Motor neuron (in vitro differentiated cells): Measurements from ENCODE around the gene BTRC. TPM values are rescaled to one million over a fixed set of nuclear protein-coding genes. Genes with fewer than 3 reads are reported as not detected.
A peak's percentile ranks its signal among the peaks of the same experiment; 100 is the strongest.

ENCODE experiments used
- ATAC-seq, 8 experiments: fragments of 200-7000 bp; cut with Tn5 transposase; replicated peaks in 6 of 8; 2 replicates each; pipeline ENCODE4 v1.8.0; 2021; ENCODE audit warnings: mild to moderate bottlenecking in 8 of 8, moderate library complexity in 8 of 8
- H3K27ac ChIP-seq, 2 donors: fragments of 250-450 bp; sonication (Bioruptor Pico); 2 replicates each; pipeline ENCODE4 v1.9.0; 2021; ENCODE audit warnings: antibody characterized with exemption in 2 of 2, mild to moderate bottlenecking in 2 of 2, moderate library complexity in 1 of 2
- H3K4me1 ChIP-seq, 2 donors: fragments of 250-450 bp; sonication (Bioruptor Pico); replicated peaks in 1 of 2; 2 replicates each; pipeline ENCODE4 v1.6.1; 2021; ENCODE audit warnings: antibody characterized with exemption in 2 of 2, mild to moderate bottlenecking in 2 of 2, moderate library complexity in 1 of 2
- H3K4me3 ChIP-seq, 5 donors: fragments of 250-450 bp; sonication (Bioruptor Pico); 2 replicates each; pipeline ENCODE4 v1.9.0; 2021; ENCODE audit warnings: antibody characterized with exemption in 5 of 5, mild to moderate bottlenecking in 5 of 5, moderate library complexity in 4 of 5
- whole genome bisulfite sequencing, 10 experiments: fragments of 450-650 bp; shearing (Covaris generic); methylation state at CpG; one replicate each; pipeline ENCODE4 v1.0.0; 2022; 5-methylcytosine and 5-hydroxymethylcytosine counted together
- in situ Hi-C, 9 experiments: fragments of 400-800 bp; cut with MboI; loops; one replicate each; pipeline ENCODE4 v1.15.0; 2021; ENCODE audit warnings: low sequenced_read_pairs in 9 of 9, low pct_unique_long_range_greater_than_20kb in 2 of 9; ENCODE audit not compliant: unreplicated experiment in 9 of 9
- total RNA-seq, 8 experiments: library from RNA; unstranded; fragments of 300-600 nt; gene quantifications; 2 replicates each; pipeline versions ENCODE4 v1.2.3 to v1.2.4, GENCODE V29; 2022

BTRC gene
- 10 to 100 TPM; 18.5 to 27.5 (median 20.1) TPM for total RNA-seq

DNA sequence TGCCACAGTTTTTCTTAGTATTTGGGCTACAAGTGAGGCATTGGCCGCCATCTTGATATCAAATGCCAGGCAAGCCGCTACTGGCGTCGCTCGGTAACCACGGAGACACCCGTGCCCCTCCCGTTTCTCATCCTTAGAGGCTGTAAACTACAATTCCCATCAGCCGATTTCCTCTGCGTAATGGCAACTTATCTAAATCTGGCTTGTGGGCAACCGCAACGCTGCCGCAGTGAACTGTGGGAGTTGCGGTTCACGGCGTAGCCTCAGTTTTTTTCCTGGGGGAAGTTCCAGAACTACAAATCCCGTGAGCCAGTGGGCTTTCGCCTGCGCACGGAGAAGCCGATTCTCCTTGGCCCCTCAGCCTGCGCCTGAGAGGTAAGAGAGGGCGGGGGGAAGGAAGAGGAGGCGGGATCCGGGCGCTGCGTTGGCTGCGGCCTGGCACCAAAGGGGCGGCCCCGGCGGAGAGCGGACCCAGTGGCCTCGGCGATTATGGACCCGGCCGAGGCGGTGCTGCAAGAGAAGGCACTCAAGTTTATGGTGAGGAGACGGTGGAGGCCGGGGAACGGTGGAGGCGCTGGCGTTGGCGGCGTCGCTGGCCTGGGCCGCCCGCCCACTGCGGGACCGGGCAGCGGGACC lies at the start of gene BTRC:
Gene BTRC (plus strand): TSS at position 474 of the 636 bp plus-strand sequence. CDS start 16 bp downstream, at position 490.
- H3K4me3 ChIP-seq: peak within 1 kb of the TSS; percentile 59 to 76 (median 65)
- peaks cover 3 to 8% of the 10 kb centered on the region in 2 donors for H3K4me1 ChIP-seq
- peak within 1 kb of the TSS; percentile 92 to 93 for H3K27ac ChIP-seq
- 0 to 6% (median 0%) methylated on average over 1 to 20 of the region's 50 CpGs; no CpG with 5 or more reads in 4 of the 10 experiments for WGBS, 10 experiments
- in situ Hi-C loops: no loop called here
- ATAC-seq: peak; percentile 90 to 96 (median 94)

DNA sequence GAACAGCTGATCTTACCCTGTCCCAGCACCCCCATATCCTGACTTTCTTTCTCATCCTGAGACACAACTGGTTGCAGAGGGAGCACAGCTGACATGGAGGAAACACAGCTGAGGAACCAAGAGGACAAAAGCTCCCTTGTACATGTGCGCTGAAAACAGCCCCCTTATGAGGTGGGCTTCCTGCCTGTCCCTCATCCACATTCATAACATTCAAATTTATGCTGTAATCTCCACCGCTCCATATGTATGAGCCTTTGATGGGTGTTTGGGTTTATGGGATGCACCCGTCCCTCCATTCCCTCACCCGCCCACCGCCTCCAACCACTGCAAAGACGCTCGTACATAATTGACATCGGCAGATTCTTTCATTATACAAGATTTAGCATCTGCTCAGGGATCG lies 49.6 kb upstream of the BTRC start:
- Histone ChIP-seq H3K4me3 (no peak overlapping the region), H3K4me1 (peaks cover 39 to 46% of the 10 kb centered on the region in 2 donors), H3K27ac (peak overlapping the region in 1 of 2 donors; percentile 70)
- in situ Hi-C loops: loop anchor here in 3 of 9 experiments (10.0 to 25.0 kb wide), 3 partner anchors 133 to 258 kb away; no protein-coding TSS in a partner anchor
- ATAC-seq: peak in 6 of 8 experiments; percentile 15 to 50 (median 28)
- 0 to 87% (median 53%) methylated on average over 1 to 3 of the region's 9 CpGs; no CpG with 5 or more reads in 6 of the 10 experiments for WGBS, 10 experiments

DNA sequence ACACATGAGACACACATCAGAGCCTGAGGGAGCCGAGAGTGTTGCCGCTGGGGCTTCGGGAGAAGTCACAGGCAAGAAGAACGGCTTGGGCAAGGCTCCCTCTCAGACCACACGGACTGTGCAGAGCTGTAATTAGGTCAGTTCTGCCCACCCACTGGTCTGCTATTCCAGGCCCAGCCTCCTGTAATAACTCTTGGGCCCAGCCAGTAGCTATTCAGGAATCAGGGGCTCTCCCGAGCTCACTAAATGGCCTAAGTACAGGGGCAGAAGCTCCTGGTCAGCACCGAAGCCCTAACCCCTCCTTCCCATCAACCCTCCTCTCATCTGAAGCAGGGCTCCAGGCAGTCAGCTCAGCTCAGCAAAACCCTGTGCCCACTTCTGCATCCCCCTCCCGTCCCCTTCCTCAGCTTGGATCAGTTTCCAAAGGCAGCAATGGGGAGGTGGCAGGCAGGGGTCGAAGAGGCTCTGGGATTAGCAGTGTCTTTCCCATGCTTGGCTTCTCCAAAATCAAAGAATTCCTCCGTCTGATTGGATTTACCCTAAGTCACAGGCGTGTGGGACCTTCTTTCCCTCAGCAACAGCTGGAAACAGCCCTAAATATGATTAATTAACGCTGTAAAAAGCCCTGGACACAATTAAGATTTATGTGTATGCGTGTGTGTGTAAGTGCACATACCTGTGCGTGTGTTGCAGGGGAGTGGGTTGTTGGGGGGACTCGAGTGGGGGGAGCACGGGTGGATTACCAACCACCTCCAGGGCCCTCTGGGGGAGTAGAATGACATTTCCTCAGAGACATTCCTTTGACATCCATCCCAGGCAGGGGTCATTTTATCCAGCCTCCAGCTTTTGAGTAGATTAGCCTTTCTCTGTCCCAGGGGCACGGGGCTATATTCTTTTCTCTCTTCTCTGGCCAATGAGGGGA lies 48.4 kb upstream of the BTRC start:
- H3K4me1 ChIP-seq: peaks cover 45 to 56% of the 10 kb centered on the region in 2 donors
- H3K27ac ChIP-seq: peak overlapping the region; percentile 66 to 70
- WGBS, 10 experiments: 0 to 100% (median 40%) methylated on average over 1 to 4 of the region's 17 CpGs; no CpG with 5 or more reads in 4 of the 10 experiments
- peak in 5 of 8 experiments; percentile 56 to 69 (median 63) for ATAC-seq
- in situ Hi-C loops: loop anchor here in 3 of 9 experiments (10.0 to 25.0 kb wide), 3 partner anchors 132 to 257 kb away; no protein-coding TSS in a partner anchor
- no peak overlapping the region for H3K4me3 ChIP-seq

DNA sequence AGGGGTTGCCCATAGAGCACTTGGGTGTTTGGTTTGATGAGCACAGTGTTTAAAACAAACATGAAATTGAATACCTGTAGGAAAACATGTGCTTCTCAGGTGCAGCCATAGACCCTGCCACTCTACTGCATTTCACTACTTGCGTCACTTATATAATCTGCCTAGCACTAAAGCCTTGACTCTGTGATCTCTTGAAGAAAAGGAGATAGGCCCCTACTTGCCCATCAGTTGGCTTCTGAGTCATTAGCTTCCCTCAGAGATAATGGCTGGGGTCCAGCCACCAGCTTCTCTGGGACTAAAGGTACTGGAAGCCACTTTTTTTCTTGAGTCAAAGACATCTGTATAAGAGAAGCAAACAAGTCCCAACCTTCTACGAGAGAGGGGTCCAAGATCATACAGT lies 45.9 kb upstream of the BTRC start:
- in situ Hi-C loops: loop anchor here in 3 of 9 experiments (10.0 to 25.0 kb wide), 3 partner anchors 129 to 254 kb away; no protein-coding TSS in a partner anchor
- H3K4me1 ChIP-seq: peaks cover 57 to 72% of the 10 kb centered on the region in 2 donors
- no peak overlapping the region for H3K4me3 ChIP-seq
- no peak overlapping the region for H3K27ac ChIP-seq
- no peak for ATAC-seq
- WGBS, 10 experiments: 40 to 100% (median 94%) methylated on average over 1 to 2 of the region's 2 CpGs; no CpG with 5 or more reads in 5 of the 10 experiments

DNA sequence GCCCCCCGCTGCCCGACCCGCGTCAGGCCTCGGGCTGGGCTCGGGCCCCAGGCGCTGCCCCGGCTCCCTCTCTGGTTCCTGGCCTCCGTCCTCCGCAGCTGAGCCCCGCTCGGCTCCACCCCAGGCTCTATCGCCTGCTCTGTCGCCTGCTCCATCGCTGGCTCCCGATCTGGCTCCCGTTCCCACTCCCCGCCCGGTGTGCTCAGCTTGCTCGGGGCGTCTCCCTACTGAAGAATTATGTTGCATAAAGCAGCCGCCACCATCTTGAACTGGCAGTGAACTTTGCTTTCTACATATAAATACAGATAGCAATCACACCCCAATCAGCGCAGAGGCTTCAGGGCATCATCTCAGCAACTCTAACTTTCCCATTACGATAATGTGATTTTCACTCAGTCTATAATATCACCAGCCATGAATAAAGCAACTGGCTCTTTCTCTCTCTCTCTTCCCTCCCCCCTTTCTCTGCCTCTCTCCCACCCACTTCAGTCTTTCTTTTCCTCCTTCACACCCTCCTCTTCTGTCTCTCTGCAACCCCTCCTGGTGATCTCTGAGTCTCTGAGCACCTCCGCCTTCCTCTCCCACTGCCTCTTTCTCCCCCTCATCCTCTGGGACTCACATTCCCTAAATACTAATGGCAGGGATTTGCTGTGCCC lies 43.3 kb upstream of the BTRC start:
- peak; percentile 31 to 92 (median 72) for ATAC-seq
- peak overlapping the region; percentile 47 to 90 for H3K27ac ChIP-seq
- peak overlapping the region in 4 of 5 donors; percentile 29 to 38 (median 38) for H3K4me3 ChIP-seq
- in situ Hi-C loops: loop anchor here in 3 of 9 experiments (25.0 kb wide), 2 partner anchors 127 to 252 kb away; no protein-coding TSS in a partner anchor
- WGBS, 10 experiments: 33 to 100% (median 40%) methylated on average over 1 to 5 of the region's 25 CpGs; no CpG with 5 or more reads in 2 of the 10 experiments
- peaks cover 32 to 46% of the 10 kb centered on the region in 2 donors for H3K4me1 ChIP-seq

DNA sequence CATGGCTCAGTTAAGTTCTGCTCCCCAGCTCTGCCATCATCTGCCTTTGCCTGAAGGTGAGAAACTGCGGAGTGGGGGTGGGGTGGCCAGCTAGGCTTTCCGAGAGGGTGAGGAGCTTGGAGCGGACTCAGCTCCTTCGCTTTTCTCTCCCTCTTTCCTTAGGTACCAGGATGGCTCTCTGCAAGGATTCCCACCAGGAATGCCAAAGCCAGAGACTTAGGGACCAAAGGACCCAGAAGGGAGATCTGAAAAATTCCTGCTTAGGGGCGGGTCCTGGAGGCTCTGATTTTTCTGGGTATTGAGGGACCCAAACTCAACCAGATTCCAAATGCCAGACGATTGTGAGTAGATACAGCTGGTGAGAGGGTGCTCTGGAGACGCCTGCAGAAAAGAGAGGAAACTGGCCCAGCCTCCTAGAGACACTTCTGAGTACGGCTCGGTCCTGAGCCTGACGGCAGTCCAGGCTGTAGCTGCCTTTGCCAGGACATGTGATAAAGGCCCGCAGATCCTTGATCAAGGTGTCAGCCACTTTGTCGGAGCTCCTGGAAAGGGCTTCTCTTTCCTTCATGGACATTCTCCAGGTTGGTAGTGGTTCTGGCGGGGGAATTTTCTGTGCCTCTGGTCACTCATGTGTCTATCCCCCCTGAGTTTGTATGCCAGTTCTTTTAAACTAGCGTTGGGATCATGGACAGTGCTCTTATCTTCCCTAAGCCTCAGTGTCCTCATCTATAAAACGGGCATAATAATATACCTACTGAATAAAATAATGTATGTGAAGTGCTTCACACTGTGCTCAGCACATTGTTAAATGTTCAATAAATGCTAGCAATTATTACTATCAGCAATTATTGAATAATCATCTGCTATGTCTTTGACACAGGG lies 42.5 kb upstream of the BTRC start:
- in situ Hi-C loops: loop anchor here in 3 of 9 experiments (25.0 kb wide), 2 partner anchors 126 to 251 kb away; no protein-coding TSS in a partner anchor

DNA sequence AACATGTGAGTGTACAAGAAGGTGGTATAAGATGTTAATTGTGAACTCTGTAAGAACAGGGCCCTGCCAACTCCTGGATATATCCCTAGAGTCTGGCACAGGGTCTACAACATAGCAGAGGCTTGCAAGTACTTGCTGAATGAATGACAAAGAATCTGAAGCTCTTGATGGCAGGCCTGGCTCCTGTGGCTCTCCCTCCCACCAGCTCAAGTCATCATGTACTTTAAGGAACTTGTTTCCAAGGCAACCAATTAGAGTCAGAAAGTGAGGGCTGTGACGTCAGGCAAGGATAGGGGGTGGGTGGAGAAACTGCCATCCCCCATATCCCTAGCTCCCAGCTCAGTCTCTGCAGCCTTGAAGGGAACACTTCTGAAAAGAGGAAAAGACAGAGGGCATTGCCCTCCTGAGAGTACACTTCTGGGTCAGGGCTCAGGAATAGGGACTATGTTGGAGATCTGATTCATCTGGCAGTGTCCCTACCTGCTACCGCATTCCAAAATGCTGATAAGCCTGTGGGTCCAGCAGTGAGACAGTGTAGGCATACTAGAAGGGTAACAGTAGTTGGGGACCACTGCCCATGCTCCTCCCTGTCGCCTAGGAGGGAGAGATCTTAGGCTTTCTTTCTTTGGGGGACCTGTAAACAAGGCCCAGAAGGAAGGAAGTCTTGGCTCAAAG lies 34.6 kb upstream of the BTRC start:
- in situ Hi-C loops: loop anchor here in 3 of 9 experiments (25.0 kb wide), 2 partner anchors 118 to 243 kb away; no protein-coding TSS in a partner anchor
- no peak overlapping the region for H3K4me3 ChIP-seq
- H3K4me1 ChIP-seq: peaks cover 42 to 66% of the 10 kb centered on the region in 2 donors
- H3K27ac ChIP-seq: peak overlapping the region in 1 of 2 donors; percentile 34
- ATAC-seq: peak in 4 of 8 experiments; percentile 9 to 32 (median 22)
- 32 to 100% (median 67%) methylated on average over 1 to 3 of the region's 3 CpGs; no CpG with 5 or more reads in 5 of the 10 experiments for WGBS, 10 experiments

More for the DNA sequence above, 42.5 kb upstream of the BTRC start:
- Histone ChIP-seq H3K27ac (peak overlapping the region; percentile 47 to 90), H3K4me3 (peak overlapping the region; percentile 20 to 38 (median 37)), H3K4me1 (peaks cover 24 to 38% of the 10 kb centered on the region in 2 donors)
- peak; percentile 51 to 92 (median 86) for ATAC-seq
- whole genome bisulfite sequencing, 10 experiments: 0 to 61% (median 33%) methylated on average over 1 to 7 of the region's 15 CpGs; no CpG with 5 or more reads in 2 of the 10 experiments

DNA sequence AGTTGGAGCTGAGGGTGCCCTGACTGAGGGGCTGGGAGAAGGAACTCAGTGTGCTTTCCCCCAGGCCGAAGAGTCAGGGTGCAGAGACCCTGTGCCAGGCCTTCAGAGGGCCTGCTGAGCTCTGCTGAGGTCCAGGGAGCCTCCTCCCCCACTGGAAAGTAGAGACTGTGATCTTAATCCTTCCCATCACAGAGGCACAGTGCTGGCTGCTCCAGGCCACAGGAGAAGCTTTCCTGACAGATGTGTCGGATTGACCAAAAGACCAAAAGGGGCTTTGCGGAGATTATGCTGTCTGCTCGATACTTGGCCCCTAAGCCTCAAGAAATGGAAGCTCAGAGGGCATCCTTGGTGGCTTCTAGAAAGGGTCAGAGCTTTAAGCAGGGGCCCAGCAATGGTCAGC lies 32.9 kb upstream of the BTRC start:
- 40 to 100% (median 90%) methylated on average over 1 of the region's 4 CpGs; no CpG with 5 or more reads in 6 of the 10 experiments for WGBS, 10 experiments
- H3K27ac ChIP-seq: peak overlapping the region; percentile 29 to 92

DNA sequence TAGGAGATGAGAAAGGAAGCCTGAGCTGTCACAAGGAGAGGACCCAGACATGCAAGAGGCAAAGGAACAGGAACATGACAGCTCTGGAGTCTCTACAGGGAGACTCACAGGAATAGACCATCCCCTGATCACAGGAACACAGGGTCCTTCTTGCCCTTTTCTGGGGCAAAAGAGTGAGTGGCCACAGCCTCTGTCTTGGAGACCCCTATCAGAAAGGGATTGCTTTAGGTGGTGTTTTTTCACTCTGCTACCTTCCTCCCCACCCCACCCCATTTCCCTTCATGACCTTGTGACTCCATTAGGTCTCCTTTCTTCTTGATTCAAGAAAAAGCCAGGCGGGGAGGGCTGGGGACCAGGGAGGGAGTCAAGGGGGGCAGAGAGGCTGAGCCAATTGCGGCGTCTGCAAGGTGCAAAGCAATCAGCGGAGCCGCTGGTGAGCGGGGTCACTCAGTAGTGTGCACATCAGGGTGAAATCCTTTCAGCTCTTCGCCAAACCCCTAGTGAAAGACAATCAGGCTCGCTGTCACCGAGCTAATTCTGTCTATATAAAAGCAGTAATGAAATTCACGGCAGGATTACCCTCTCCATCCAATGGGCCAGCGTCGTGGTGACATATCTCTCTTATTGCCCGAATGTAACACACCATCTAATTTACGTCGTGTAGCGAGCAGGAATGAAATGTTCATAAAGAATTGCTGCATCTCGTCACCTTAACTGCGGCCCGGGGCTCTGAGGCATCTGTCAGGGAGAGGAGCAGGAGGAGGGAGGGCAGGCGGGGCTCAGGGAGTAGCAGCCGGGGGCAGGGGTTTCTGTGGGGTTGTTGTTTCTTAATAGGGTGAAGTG lies 31.5 kb upstream of the BTRC start:
- peak in 5 of 8 experiments; percentile 86 to 92 (median 88) for ATAC-seq
- H3K27ac ChIP-seq: peak overlapping the region; percentile 79 to 92
- in situ Hi-C loops: loop anchor here in 3 of 9 experiments (25.0 kb wide), 2 partner anchors 115 to 240 kb away; no protein-coding TSS in a partner anchor
- H3K4me3 ChIP-seq: peak overlapping the region in 3 of 5 donors; percentile 0 to 9 (median 2)
- peaks cover 42 to 60% of the 10 kb centered on the region in 2 donors for H3K4me1 ChIP-seq
- WGBS, 10 experiments: 0 to 36% (median 14%) methylated on average over 2 to 9 of the region's 21 CpGs; no CpG with 5 or more reads in 4 of the 10 experiments

More for the DNA sequence above, 32.9 kb upstream of the BTRC start:
- in situ Hi-C loops: loop anchor here in 3 of 9 experiments (25.0 kb wide), 2 partner anchors 116 to 241 kb away; no protein-coding TSS in a partner anchor
- Histone ChIP-seq H3K4me1 (peaks cover 42 to 66% of the 10 kb centered on the region in 2 donors), H3K4me3 (no peak overlapping the region)
- ATAC-seq: peak in 1 of 8 experiments; percentile 32

DNA sequence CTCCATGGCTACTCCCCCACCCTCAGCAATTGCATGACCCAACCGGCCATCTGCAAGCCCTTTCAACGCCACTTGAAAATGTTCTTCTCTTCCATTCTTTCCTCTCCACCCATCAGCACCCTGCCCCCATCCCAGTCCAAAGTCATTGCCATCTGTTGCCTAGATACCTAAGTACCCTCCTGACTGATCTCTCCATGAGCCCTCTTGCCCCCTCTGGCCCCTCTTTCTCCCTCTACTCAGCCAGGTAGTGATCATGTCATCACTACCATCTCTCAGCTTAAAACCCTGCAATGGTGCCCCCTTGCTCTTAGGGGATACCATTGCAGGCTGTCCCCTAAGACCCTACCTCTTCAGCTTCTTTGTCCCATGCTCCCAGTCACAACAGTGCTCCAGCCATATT lies 30.5 kb upstream of the BTRC start:
- in situ Hi-C loops: loop anchor here in 3 of 9 experiments (25.0 kb wide), 2 partner anchors 114 to 239 kb away; no protein-coding TSS in a partner anchor
- Histone ChIP-seq H3K27ac (peak overlapping the region; percentile 79 to 92), H3K4me3 (no peak overlapping the region), H3K4me1 (peaks cover 42 to 51% of the 10 kb centered on the region in 2 donors)
- whole genome bisulfite sequencing, 10 experiments: 40 to 100% (median 63%) methylated on average over 1 to 2 of the region's 2 CpGs; no CpG with 5 or more reads in 5 of the 10 experiments
- ATAC-seq: no peak
